Psoas muscle (tissue), 8 donors: Measurements from ENCODE around the gene BARHL1. TPM values are rescaled to one million over a fixed set of nuclear protein-coding genes. Genes with fewer than 3 reads are reported as not detected.

Source experiments
- ATAC-seq, 4 donors: fragments of 200-7000 bp; cut with Tn5 transposase; one replicate each; pipeline ENCODE4 v1.9.1; 2020; ENCODE audit warnings: moderate library complexity in 3 of 4, mild to moderate bottlenecking in 2 of 4
- DNase-seq, 2 donors: peaks; one replicate each; pipeline ENCODE4 v3.0.0-alpha.2; 2020
- H3K27ac ChIP-seq: fragments of 200-600 bp; one replicate; pipeline ENCODE4 v1.8.0; 2022
- H3K27me3 ChIP-seq, 3 donors: fragments of 200-600 bp in 1 of 3; one replicate each; pipeline versions ENCODE4 v1.6.1 to v1.8.0; 2013 to 2022; ENCODE audit warnings: low read length in 2 of 3, mild to moderate bottlenecking in 2 of 3, moderate library complexity in 1 of 3; ENCODE audit not compliant: insufficient read depth in 3 of 3
- H3K36me3 ChIP-seq, 2 donors: fragments of 200-600 bp in 1 of 2; one replicate each; pipeline versions ENCODE4 v1.6.1 to v1.8.0; 2013 to 2022; ENCODE audit warnings: low read depth in 1 of 2, mild to moderate bottlenecking in 1 of 2, moderate library complexity in 1 of 2; ENCODE audit not compliant: insufficient read depth in 1 of 2
- H3K4me1 ChIP-seq: fragments of 200-600 bp; one replicate; pipeline ENCODE4 v1.8.0; 2022
- H3K4me3 ChIP-seq: fragments of 200-600 bp; one replicate; pipeline ENCODE4 v1.8.0; 2022; ENCODE audit warnings: mild to moderate bottlenecking
- H3K9me3 ChIP-seq: fragments of 200-600 bp; one replicate; pipeline ENCODE4 v1.8.0; 2022
- CTCF ChIP-seq: fragments of 200-600 bp; IDR thresholded peaks from one replicate; pipeline ENCODE4 v1.8.0; 2022; ENCODE audit warnings: antibody characterized with exemption
- WGBS, 3 donors: extraction: QIAGEN DNeasy Blood & Tissue Kit; methylation state at CpG; one replicate each; pipeline versions ENCODE4 v1.1.6 to v1.1.7; 2013; 5-methylcytosine and 5-hydroxymethylcytosine counted together
- intact Hi-C, 2 donors: fragments of 100-400 bp; cut with DNase I; formaldehyde crosslinking; loops; one replicate each; pipeline versions ENCODE4 v1.11.0 to v1.14.2; 2022
- polyA plus RNA-seq, 3 donors: library from polyadenylated mRNA; stranded (reverse); fragments of 200-250 nt; gene quantifications; one replicate each; pipeline ENCODE4 v1.2.3, GENCODE V29; 2013
- total RNA-seq, 4 donors: library from RNA; stranded (reverse); fragmentation: NEBNext Ultra II Directional in 2 of 4; extraction: Animal tissue kit (Norgen Biotek cat#: 25700) in 2 of 4; gene quantifications; one replicate each; pipeline versions ENCODE4 v1.2.1 to v1.2.4, GENCODE V29; 2021 to 2023
- donor health status: healthy with polysubstance abuse.
- donor health status: DM: no; HTN: no; CAD: no; lungs with moderate emphysema.
- donor health status: Bipolar disorder and iron deficiency.
- donor health status: healthy.
- donor health status: DM: yes; HTN: yes; CAD: no.
- donor health status: DM: no; HTN: no; CAD: no.
- donor health status: DM: no; HTN: no; CAD: no.
- donor health status: DM: yes; HTN: yes; CAD: no.

BARHL1 gene
- total and polyA plus RNA-seq, 7 donors = not detected

- Histone ChIP-seq H3K27ac (no peak overlapping the region), H3K4me3 (no peak overlapping the region), H3K9me3 (no peaks in the 10 kb centered on the region), H3K4me1 (no peaks in the 10 kb centered on the region), H3K36me3 (no peaks in the 10 kb centered on the region), H3K27me3 (peaks cover 0 to 60% (median 7%) of the 10 kb centered on the region in 3 donors)
- intact Hi-C loops = loop anchor here (5.0 to 10.0 kb wide), 2 partner anchors 157 to 160 kb away; partner anchors contain the start of gene CFAP77 (in 2 of the 2)
- no peak for TF ChIP-seq CTCF
- no peak for DNase-seq
- 70 to 76% (median 76%) methylated on average over 15 of the region's 15 CpGs for WGBS, 3 donors
- ATAC-seq = no peak
These were observed 10.4 kb upstream of the BARHL1 start for GRCh38 chr9:132571806-132572600.

- no peak for TF ChIP-seq CTCF
- Histone ChIP-seq H3K4me1 (peaks cover 4% of the 10 kb centered on the region), H3K4me3 (no peak overlapping the region), H3K9me3 (no peaks in the 10 kb centered on the region), H3K27me3 (peaks cover 0 to 62% (median 8%) of the 10 kb centered on the region in 3 donors), H3K36me3 (no peaks in the 10 kb centered on the region), H3K27ac (no peak overlapping the region)
- 19 to 22% (median 21%) methylated on average over 8 of the region's 8 CpGs for WGBS, 3 donors
- DNase-seq (no peak), ATAC-seq (no peak)
- intact Hi-C loops = loop anchor here (5.0 to 10.0 kb wide), 2 partner anchors 158 to 161 kb away; partner anchors contain the start of gene CFAP77 (in 2 of the 2)
These were observed 9.5 kb upstream of the BARHL1 start for GRCh38 chr9:132572921-132573320.

- H3K4me1 ChIP-seq = peaks cover 4% of the 10 kb centered on the region
- DNase-seq (peak; percentile 53 to 80), ATAC-seq (peak; percentile 71 to 84 (median 80))
- WGBS, 3 donors = 9 to 12% (median 11%) methylated on average over 16 of the region's 16 CpGs
- peak; percentile 66 for TF ChIP-seq CTCF
- peaks cover 0 to 81% (median 16%) of the 10 kb centered on the region in 3 donors for H3K27me3 ChIP-seq
- intact Hi-C loops = loop anchor here (1.0 to 10.0 kb wide), 3 partner anchors 68 to 160 kb away; partner anchors contain the start of gene CFAP77 (in 1 of the 2)
- no peaks in the 10 kb centered on the region for H3K9me3 ChIP-seq
- H3K27ac ChIP-seq = no peak overlapping the region
- H3K36me3 ChIP-seq = no peaks in the 10 kb centered on the region
- no peak overlapping the region for H3K4me3 ChIP-seq
These were observed 7.3 kb upstream of the BARHL1 start for GRCh38 chr9:132575005-132575609.

- peaks cover 0 to 83% (median 21%) of the 10 kb centered on the region in 3 donors for H3K27me3 ChIP-seq
- 70 to 77% (median 71%) methylated on average over 5 of the region's 5 CpGs for WGBS, 3 donors
- intact Hi-C loops = loop anchor here (1.0 to 10.0 kb wide), 3 partner anchors 69 to 161 kb away; partner anchors contain the start of gene CFAP77 (in 1 of the 2)
These were observed 6.6 kb upstream of the BARHL1 start for GRCh38 chr9:132575811-132576210.

More at GRCh38 chr9:132575811-132576210, 6.6 kb upstream of the BARHL1 start:
- Histone ChIP-seq H3K4me1 (peaks cover 4% of the 10 kb centered on the region), H3K4me3 (no peak overlapping the region), H3K27ac (no peak overlapping the region), H3K9me3 (no peaks in the 10 kb centered on the region), H3K36me3 (no peaks in the 10 kb centered on the region)
- ATAC-seq (no peak), DNase-seq (no peak)
- no peak for TF ChIP-seq CTCF
